HG03139 (cell line): ENCODE measurements around the gene CLP1.

Experiments
- ATAC-seq: cut with Tn5 transposase; IDR thresholded peaks from one replicate; pipeline ENCODE4 v1.9.1; 2021; ENCODE audit not compliant: unreplicated experiment

The CLP1 gene

GRCh38 chr11:57657194-57658022 lies at the start of gene CLP1:
CLP1 (plus strand) TSS chr11:57657762; CDS start chr11:57659477, 1,715 bp downstream.
- peak; percentile 99 for ATAC-seq

GRCh38 chr11:57610170-57610569 lies 47.4 kb upstream of the CLP1 start:
- no peak for ATAC-seq

- ATAC-seq: no peak
Measured at GRCh38 chr11:57614234-57614772, 43.3 kb upstream of the CLP1 start.

- ATAC-seq: no peak
Measured at GRCh38 chr11:57615308-57615707, 42.3 kb upstream of the CLP1 start.

DNA sequence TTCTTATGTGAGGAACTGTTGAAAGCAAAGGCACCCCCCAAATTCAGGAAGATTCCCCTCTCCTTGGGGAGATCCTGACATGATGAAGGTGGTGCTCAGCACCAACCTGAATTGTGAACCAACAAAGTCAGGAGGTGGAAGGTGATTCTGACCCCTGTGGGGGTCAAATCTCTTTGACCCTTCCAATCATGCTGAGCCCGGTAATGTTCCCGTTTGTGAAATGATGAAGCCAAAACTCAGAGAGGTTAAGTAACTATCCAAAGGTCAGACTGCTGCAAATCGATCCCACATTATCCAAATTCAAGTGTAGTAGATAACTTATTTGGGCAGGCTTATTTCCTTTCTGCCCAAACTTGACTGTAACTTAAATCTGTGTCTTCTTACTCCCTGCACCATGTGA lies 41.0 kb upstream of the CLP1 start:
- ATAC-seq: no peak

- no peak for ATAC-seq
Measured at GRCh38 chr11:57618438-57618837, 39.1 kb upstream of the CLP1 start.

- ATAC-seq: no peak
Measured at GRCh38 chr11:57619331-57619730, 38.2 kb upstream of the CLP1 start.

GRCh38 chr11:57620467-57620866 lies 37.1 kb upstream of the CLP1 start:
- ATAC-seq: no peak

DNA sequence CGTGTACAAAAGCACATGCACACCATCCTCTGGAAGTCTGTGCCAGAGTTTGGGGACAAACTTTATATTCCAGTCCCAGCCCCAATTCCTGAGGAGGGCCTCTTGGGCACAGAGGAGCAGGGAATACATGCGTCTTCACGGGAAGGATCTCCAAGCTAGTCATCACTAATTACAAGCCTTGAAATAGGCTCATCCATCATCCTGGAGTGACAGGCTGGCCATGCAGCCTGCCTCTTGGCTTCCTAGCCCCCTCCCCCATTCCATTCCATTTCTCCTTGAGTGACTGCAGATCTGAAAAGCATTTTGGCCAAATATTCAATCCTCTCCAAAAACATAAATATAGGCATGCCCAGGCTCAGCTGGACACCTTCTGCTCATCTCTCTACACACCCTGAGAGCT lies 35.3 kb upstream of the CLP1 start:
- ATAC-seq: no peak

DNA sequence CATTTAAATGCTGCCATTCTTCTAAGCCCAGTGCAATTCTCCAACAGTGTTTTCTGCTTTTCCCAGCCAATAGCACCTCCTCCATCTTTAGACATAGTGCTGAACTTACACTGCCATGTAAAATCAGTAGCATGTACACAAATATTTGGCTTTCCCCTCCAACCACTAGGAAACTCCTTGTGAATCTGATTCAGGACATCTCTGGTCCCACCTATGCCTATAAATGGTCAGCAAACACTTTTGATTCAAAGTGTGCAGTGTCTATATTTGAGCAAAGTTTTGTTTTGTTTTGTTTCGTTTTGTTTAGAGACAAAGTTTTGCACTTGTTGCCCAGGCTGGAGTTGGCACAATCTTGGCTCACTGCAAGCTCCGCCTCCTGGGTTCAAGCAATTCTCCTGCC lies 32.7 kb upstream of the CLP1 start:
- no peak for ATAC-seq

DNA sequence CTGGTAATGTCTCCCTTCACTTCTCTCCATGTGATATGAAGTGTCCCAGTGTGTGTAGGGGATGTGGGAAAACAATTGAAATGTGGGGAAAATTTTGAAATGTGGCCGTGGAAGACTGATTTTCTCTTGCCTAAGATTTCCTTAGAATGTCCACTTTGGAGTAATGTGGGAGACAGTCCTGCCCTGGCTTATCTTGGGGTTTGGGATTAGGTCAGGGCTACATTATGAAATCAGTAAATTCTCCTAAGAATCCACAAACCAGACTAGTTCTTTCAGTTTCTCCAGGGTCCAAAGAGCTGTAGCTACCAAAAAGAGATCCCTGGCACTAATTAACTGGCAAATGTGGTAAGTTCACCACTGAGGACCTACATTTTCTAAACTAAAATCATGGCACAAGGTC lies 30.7 kb upstream of the CLP1 start:
- ATAC-seq: no peak

DNA sequence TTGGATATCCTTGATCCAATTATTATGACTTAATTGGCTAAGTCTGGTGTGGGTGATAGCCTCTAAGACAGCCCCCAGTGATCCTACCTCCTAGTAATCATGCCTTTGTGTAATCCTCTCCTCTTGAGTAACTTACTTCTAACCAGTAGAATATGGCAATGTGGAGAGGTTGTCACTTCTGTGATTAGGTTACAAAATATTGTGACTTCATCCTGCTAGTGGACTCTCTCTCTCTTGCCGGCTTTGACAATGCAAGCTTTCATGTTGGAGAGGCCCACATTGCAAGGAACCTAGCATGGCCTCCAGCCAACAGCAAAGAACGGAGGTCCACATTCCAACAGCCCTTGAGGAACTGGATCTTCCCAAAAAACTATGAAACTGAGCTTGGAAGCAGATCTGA lies 27.4 kb upstream of the CLP1 start:
- no peak for ATAC-seq

GRCh38 chr11:57632116-57632515 lies 25.4 kb upstream of the CLP1 start:
- ATAC-seq: no peak

DNA sequence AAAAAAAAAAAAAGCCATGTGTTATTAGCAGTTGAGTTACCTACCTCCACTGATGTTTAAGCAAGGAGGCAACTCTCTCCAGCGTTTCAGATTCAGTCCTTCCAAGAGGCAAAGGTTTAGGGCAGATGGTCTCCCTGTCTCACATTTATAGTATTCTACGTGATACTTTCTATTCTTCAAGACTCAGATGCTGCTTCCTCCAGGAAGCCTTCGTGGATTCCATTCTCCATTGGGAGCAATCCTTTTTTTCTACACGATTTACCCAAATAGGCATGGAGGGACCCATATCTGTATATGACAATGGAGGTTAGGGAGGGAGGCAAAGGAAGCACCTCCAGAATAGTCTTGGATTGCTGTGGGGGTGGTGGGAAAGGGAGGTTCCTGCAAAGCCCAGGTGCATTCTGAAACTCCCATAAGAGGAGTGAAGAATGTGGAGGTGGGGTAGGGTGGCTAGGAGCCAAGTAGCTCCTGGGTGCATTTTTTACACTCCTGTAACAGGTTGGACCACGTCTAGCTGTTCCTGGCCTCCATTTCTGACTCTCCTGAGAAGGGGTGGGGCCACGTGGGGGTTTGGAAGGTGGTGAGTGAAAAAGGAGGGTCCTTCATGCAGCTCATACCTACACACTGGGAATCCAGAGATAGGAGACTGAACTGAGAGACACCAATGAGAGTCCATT lies 24.0 kb upstream of the CLP1 start:
- no peak for ATAC-seq

DNA sequence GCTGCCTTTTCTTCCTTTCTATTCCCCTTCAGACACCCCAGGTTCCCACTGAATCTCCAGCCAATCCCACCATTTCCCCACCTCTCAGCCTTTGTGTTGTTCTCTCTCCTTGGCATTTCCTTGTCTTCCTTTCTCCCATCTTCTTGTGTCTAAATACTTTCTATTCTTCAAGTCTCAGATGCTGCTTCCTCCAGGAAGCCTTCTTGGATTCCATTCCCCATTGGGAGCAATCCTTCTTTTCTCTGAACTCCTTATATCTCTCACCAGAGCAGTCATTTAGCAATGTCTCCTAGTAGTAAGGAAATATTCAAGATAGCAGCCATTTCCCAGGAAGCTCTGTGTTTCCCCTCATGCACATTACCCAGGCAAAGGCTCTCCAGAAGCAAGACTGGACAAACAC lies 23.3 kb upstream of the CLP1 start:
- ATAC-seq: no peak

DNA sequence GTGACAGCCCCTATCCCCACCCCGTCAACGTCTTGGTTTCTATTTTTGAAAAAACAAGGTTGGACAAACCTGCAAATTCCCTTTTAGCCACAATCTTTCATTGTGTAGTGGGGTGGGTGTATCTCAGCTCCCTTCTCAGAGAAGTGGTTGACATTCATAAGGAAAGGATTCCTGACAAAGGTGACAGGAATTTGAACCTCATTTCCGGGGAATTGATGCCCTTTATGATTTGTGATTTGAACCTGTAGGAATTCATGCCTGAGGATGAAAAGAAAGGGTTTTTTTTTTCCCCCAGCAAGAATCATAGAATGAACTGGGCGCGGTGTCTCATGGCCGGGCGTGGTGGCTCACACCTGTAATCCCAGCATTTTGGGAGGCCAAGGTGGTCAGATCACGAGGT lies 22.3 kb upstream of the CLP1 start:
- ATAC-seq: no peak

DNA sequence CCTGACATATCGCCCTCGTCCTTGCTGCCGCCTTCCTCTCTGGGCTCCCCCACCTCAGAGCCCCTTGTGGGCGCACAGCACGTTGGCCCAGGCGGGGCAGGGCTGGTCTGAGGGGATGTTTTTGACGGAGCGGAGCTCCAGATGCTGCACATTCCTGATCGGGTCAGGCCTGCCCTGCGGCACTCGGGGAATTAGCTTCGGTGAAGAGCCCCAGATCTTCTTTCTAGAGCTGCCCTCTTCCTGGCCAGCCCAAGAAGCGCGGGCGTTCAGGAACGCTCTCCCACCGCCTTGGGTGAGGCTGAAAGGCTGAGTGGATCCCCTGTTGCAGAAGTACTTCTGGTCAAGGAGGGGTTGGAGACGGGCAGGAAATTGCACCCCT lies 19.9 kb upstream of the CLP1 start:
- no peak for ATAC-seq

- no peak for ATAC-seq
Measured at GRCh38 chr11:57638005-57638781, 19.4 kb upstream of the CLP1 start.

GRCh38 chr11:57638811-57639320 lies 18.7 kb upstream of the CLP1 start:
- no peak for ATAC-seq

DNA sequence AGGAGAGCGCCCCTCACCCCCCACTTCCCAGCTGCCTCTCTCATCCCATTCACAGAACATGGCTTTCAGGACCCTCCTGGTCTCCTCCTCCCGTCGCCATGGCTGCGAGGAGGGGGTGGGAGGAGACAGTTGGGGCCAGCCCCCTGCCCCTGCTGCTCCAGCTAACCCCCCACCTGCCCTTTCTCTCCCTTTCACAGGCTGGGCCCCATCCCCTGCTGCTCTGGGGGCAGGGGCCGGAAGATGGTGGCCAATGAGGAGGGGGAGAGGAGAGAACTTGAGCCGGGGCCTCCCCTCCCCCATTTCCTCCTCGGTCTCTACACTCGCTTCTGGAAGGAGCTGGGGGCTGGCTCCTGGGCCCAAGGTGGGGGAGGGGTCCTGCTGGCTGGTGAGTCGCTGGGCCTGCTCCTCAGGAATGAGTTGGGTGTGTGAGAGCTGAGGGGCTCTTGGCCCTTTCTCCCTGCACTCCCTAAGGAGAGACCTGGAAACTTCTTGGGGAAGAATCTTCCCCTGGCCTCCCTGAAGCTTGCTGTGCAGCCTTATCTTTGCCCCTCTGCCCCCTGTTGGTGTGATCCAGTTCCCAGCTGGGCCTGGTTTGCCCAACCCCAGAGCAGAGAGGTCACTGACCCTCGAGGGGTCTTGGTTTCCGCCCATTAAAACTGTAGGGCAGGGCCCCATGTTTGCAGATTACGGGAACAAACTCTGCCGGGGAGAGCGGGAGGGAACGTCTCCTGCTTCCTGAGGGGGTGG lies 18.1 kb upstream of the CLP1 start:
- no peak for ATAC-seq
